CD14-positive monocyte (primary cell): ENCODE data around the gene SGCD. TPM values are rescaled to one million over a fixed set of nuclear protein-coding genes. Genes with fewer than 3 reads are reported as not detected.

ENCODE experiments used
- DNase-seq, 3 donors: peaks; one replicate each; pipeline ENCODE4 v3.0.0-alpha.2; 2011 to 2022
- H2AFZ ChIP-seq: 2 replicates; pipeline ENCODE4 v1.6.0; 2012; ENCODE audit warnings: mild to moderate bottlenecking, low read depth, low read length, inconsistent platforms; ENCODE audit not compliant: insufficient read depth, poor library complexity, severe bottlenecking
- H3K27ac ChIP-seq, 2 donors: 1 replicate in 1 of 2; 2 replicates in 1 of 2; pipeline ENCODE4 v1.5.1; 2012 to 2013; ENCODE audit warnings: low read length in 2 of 2, control low read depth in 1 of 2, inconsistent platforms in 1 of 2, low read depth in 1 of 2, mild to moderate bottlenecking in 1 of 2
- H3K27me3 ChIP-seq, 2 donors: one replicate each; pipeline versions ENCODE4 v1.6.0 to v1.6.1; 2011 to 2013; ENCODE audit warnings: low read length in 2 of 2; ENCODE audit not compliant: control insufficient read depth in 2 of 2, insufficient read depth in 2 of 2
- H3K36me3 ChIP-seq, 2 donors: replicated peaks in 1 of 2; 1 replicate in 1 of 2; 2 replicates in 1 of 2; pipeline versions ENCODE4 v1.5.1 to v1.6.1; 2012 to 2013; ENCODE audit warnings: low read length in 2 of 2, control low read depth in 1 of 2, inconsistent platforms in 1 of 2, mild to moderate bottlenecking in 1 of 2; ENCODE audit not compliant: insufficient read depth in 2 of 2, control insufficient read depth in 1 of 2
- H3K4me1 ChIP-seq, 2 donors: 1 replicate in 1 of 2; 2 replicates in 1 of 2; pipeline versions ENCODE4 v1.5.1 to v1.6.1; 2012 to 2013; ENCODE audit warnings: low read length in 2 of 2, control low read depth in 1 of 2, inconsistent platforms in 1 of 2, mild to moderate bottlenecking in 1 of 2, moderate library complexity in 1 of 2; ENCODE audit not compliant: insufficient read depth in 2 of 2, control insufficient read depth in 1 of 2
- H3K4me2 ChIP-seq: replicated peaks from 2 replicates; pipeline ENCODE3; 2012; ENCODE audit warnings: low read length, moderate library complexity, mild to moderate bottlenecking; ENCODE audit not compliant: poor library complexity, severe bottlenecking; ENCODE audit errors: extremely low read depth
- H3K4me3 ChIP-seq, 3 experiments: fragments of 200-600 bp in 1 of 3; sonication (generic) in 1 of 3; replicated peaks in 1 of 3; 1 replicate in 2 of 3; 2 replicates in 1 of 3; pipeline ENCODE4 v1.5.1; 2011 to 2013; ENCODE audit warnings: low read length in 3 of 3, mild to moderate bottlenecking in 3 of 3, control low read depth in 2 of 3, low read depth in 2 of 3, inconsistent platforms in 1 of 3, moderate library complexity in 1 of 3
- H3K79me2 ChIP-seq: 2 replicates; pipeline ENCODE4 v1.6.0; 2012; ENCODE audit warnings: mild to moderate bottlenecking, control low read depth, inconsistent platforms, low read length, moderate library complexity; ENCODE audit not compliant: insufficient read depth
- H3K9ac ChIP-seq: 2 replicates; pipeline ENCODE4 v1.6.0; 2017; ENCODE audit warnings: low read length, mild to moderate bottlenecking; ENCODE audit not compliant: insufficient read depth, poor library complexity, severe bottlenecking
- H3K9me3 ChIP-seq, 2 donors: replicated peaks in 1 of 2; 1 replicate in 1 of 2; 2 replicates in 1 of 2; pipeline versions ENCODE4 v1.5.1 to v1.6.1; 2012 to 2013; ENCODE audit warnings: low read length in 2 of 2, control low read depth in 1 of 2; ENCODE audit not compliant: control insufficient read depth in 1 of 2, insufficient read depth in 1 of 2
- H4K20me1 ChIP-seq: 2 replicates; pipeline ENCODE4 v1.6.0; 2012; ENCODE audit warnings: mild to moderate bottlenecking, low read length, control low read depth, moderate library complexity; ENCODE audit not compliant: insufficient read depth
- H3K27ac Mint-ChIP-seq, 7 donors: one replicate each; pipeline ENCODE4 v1.8.0; 2020; ENCODE audit warnings: mild to moderate bottlenecking in 7 of 7, mixed read lengths in 7 of 7, moderate library complexity in 6 of 7, inconsistent platforms in 2 of 7
- H3K27me3 Mint-ChIP-seq, 3 donors: one replicate each; pipeline ENCODE4 v1.8.0; 2021 to 2022; ENCODE audit warnings: low read depth in 3 of 3, mild to moderate bottlenecking in 3 of 3, mixed read lengths in 3 of 3, moderate library complexity in 3 of 3, inconsistent platforms in 1 of 3
- H3K36me3 Mint-ChIP-seq, 2 donors: one replicate each; pipeline ENCODE4 v1.8.0; 2020; ENCODE audit warnings: mixed read lengths in 2 of 2, inconsistent platforms in 1 of 2, mild to moderate bottlenecking in 1 of 2
- H3K4me1 Mint-ChIP-seq: one replicate; pipeline ENCODE4 v1.8.0; 2020; ENCODE audit warnings: mild to moderate bottlenecking, mixed read lengths
- H3K4me3 Mint-ChIP-seq, 2 donors: one replicate each; pipeline ENCODE4 v1.8.0; 2020; ENCODE audit warnings: mild to moderate bottlenecking in 2 of 2, mixed read lengths in 2 of 2, moderate library complexity in 1 of 2
- H3K9me3 Mint-ChIP-seq, 7 donors: one replicate each; pipeline ENCODE4 v1.8.0; 2020 to 2022; ENCODE audit warnings: mixed read lengths in 7 of 7, mild to moderate bottlenecking in 6 of 7, moderate library complexity in 6 of 7, inconsistent platforms in 2 of 7
- CTCF ChIP-seq: fragments of 200-600 bp; IDR thresholded peaks from one replicate; pipeline ENCODE4 v1.8.0; 2022; ENCODE audit warnings: antibody characterized with exemption, mild to moderate bottlenecking
- WGBS: methylation state at CpG from one replicate; pipeline ENCODE4 v1.1.5; 2013; ENCODE audit warnings: missing lambda C conversion rate; ENCODE audit not compliant: insufficient coverage; 5-methylcytosine and 5-hydroxymethylcytosine counted together
- intact Hi-C, 2 donors: fragments of 100-400 bp; cut with micrococcal nuclease; formaldehyde crosslinking; loops; one replicate each; pipeline versions ENCODE4 v1.15.0 to v1.15.1; 2023
- polyA plus RNA-seq, 3 donors: library from polyadenylated mRNA; depleted of rRNA in 1 of 3; unstranded in 2 of 3; stranded (reverse) in 1 of 3; fragments of 300-500 nt in 2 of 3; fragments of >200 nt in 1 of 3; fragmentation: Illumina TruSeq in 2 of 3; gene quantifications; 1 replicate in 2 of 3; 2 replicates in 1 of 3; pipeline ENCODE4 v1.2.3, GENCODE V29; 2012 to 2021

Gene SGCD
- polyA plus RNA-seq, 3 donors: not detected

GRCh38 chr5:156361436-156362109 lies 34.6 kb downstream of the SGCD start:
- H3K4me3 Mint-ChIP-seq: no peak overlapping the region
- H3K79me2 ChIP-seq: no peaks in the 10 kb centered on the region
- H4K20me1 ChIP-seq: no peaks in the 10 kb centered on the region
- 63% methylated on average over 1 of the region's 3 CpGs for WGBS
- no peak overlapping the region for H3K27ac Mint-ChIP-seq
- no peaks in the 10 kb centered on the region for H3K36me3 Mint-ChIP-seq
- H3K27me3 Mint-ChIP-seq: peaks cover 0 to 1% (median 0%) of the 10 kb centered on the region in 3 donors
- H3K36me3 ChIP-seq: no peaks in the 10 kb centered on the region
- no peak for TF ChIP-seq CTCF
- H3K4me1 ChIP-seq: no peaks in the 10 kb centered on the region
- no peaks in the 10 kb centered on the region for H3K4me1 Mint-ChIP-seq
- H3K27me3 ChIP-seq: no peaks in the 10 kb centered on the region
- H3K9me3 ChIP-seq: peaks cover 0 to 8% of the 10 kb centered on the region in 2 donors
- no peak for DNase-seq
- H3K9ac ChIP-seq: no peak overlapping the region
- no peak overlapping the region for H3K4me3 ChIP-seq
- H3K27ac ChIP-seq: no peak overlapping the region
- intact Hi-C loops: no loop called here
- H2AFZ ChIP-seq: no peak overlapping the region
- peaks cover 0 to 6% (median 2%) of the 10 kb centered on the region in 7 donors for H3K9me3 Mint-ChIP-seq
- H3K4me2 ChIP-seq: no peak overlapping the region

- Mint-ChIP-seq H3K4me3 (no peak overlapping the region), H3K27me3 (peaks cover 0 to 1% (median 0%) of the 10 kb centered on the region in 3 donors), H3K36me3 (no peaks in the 10 kb centered on the region), H3K27ac (no peak overlapping the region), H3K4me1 (no peaks in the 10 kb centered on the region), H3K9me3 (peaks cover 0 to 6% (median 3%) of the 10 kb centered on the region in 7 donors)
- H3K4me3 ChIP-seq: no peak overlapping the region
- no peaks in the 10 kb centered on the region for H3K79me2 ChIP-seq
- H3K27ac ChIP-seq: no peak overlapping the region
- no peaks in the 10 kb centered on the region for H3K27me3 ChIP-seq
- H3K4me1 ChIP-seq: no peaks in the 10 kb centered on the region
- H3K36me3 ChIP-seq: no peaks in the 10 kb centered on the region
- no peaks in the 10 kb centered on the region for H4K20me1 ChIP-seq
- H3K4me2 ChIP-seq: no peak overlapping the region
- intact Hi-C loops: no loop called here
- no peak overlapping the region for H3K9ac ChIP-seq
- H3K9me3 ChIP-seq: peaks cover 0 to 8% of the 10 kb centered on the region in 2 donors
- TF ChIP-seq CTCF: no peak
- no peak overlapping the region for H2AFZ ChIP-seq
- DNase-seq: no peak
- WGBS: no CpG with 5 or more reads among the region's 2 CpGs
Measured at GRCh38 chr5:156363861-156364260, 36.9 kb downstream of the SGCD start.
